GM12878 (cell line): ENCODE measurements around the gene SHROOM2. TPM values are rescaled to one million over a fixed set of nuclear protein-coding genes. Genes with fewer than 3 reads are reported as not detected.
A peak's percentile ranks its signal among the peaks of the same experiment; 100 is the strongest.

Source experiments
- ATAC-seq: fragments of 200-7000 bp; cut with Tn5 transposase; 3 replicates; pipeline ENCODE4 v1.9.1; 2020; ENCODE audit warnings: mild to moderate bottlenecking, moderate library complexity
- BruUV-seq: library from RNA; stranded (reverse); fragments of 400-500 nt; replicated peaks from 2 replicates; lab custom pipeline; 2021; lab: Mats Ljungman, UMichigan
- CTCF ChIA-PET: fragments of 300-600 bp; sonication (Branson Sonifier 250); formaldehyde crosslinking; extraction: SDS; loops from one replicate; lab custom pipeline; 2021; ENCODE audit warnings: inconsistent platforms; lab: Yijun Ruan, JAX
- POLR2A ChIA-PET: fragments of 350-600 bp; formaldehyde crosslinking; extraction: SDS; loops from one replicate; lab custom pipeline; 2021; ENCODE audit warnings: inconsistent platforms; lab: Charles Lee
- RAD21 ChIA-PET: fragments of 300-600 bp; sonication (Branson Sonifier 250); formaldehyde crosslinking; loops from one replicate; lab custom pipeline; 2023; ENCODE audit warnings: antibody characterized with exemption; ENCODE audit not compliant: unreplicated experiment; lab: Charles Lee
- SMC1A ChIA-PET: fragments of 300-600 bp; sonication (Branson Sonifier 250); formaldehyde crosslinking; loops from one replicate; lab custom pipeline; 2023; ENCODE audit not compliant: unreplicated experiment, uncharacterized antibody; lab: Charles Lee
- DNase-seq: peaks from one replicate; pipeline ENCODE4 v3.0.0-alpha.2; 2011; ENCODE audit warnings: low read depth, low spot score
- FAIRE-seq: peaks from 3 replicates; lab custom pipeline; 2011; peaks lifted over from hg19 to GRCh38; lab: Jason Lieb, UNC
- H2AFZ ChIP-seq: 2 replicates; pipeline ENCODE4 v1.6.0; 2011; ENCODE audit warnings: low read depth, low read length, control low read depth; ENCODE audit not compliant: control insufficient read depth
- H3K27ac ChIP-seq: 2 replicates; pipeline ENCODE4 v1.5.1; 2011; ENCODE audit warnings: control low read depth; ENCODE audit not compliant: control insufficient read depth, insufficient read depth
- H3K27me3 ChIP-seq, 2 experiments: replicated peaks in 1 of 2; 2 replicates each; pipeline versions ENCODE4 v1.6.0 to v1.6.1; 2011; ENCODE audit warnings: low read length in 1 of 2; ENCODE audit not compliant: control insufficient read depth in 2 of 2, insufficient read depth in 2 of 2
- H3K36me3 ChIP-seq, 2 experiments: 2 replicates each; pipeline ENCODE4 v1.5.1; 2011; ENCODE audit warnings: low read length in 1 of 2; ENCODE audit not compliant: control insufficient read depth in 2 of 2, insufficient read depth in 2 of 2
- H3K4me1 ChIP-seq: 2 replicates; pipeline ENCODE4 v1.6.1; 2011; ENCODE audit warnings: mild to moderate bottlenecking, low read length, moderate library complexity, mixed read lengths; ENCODE audit not compliant: control insufficient read depth, insufficient read depth
- H3K4me2 ChIP-seq: 2 replicates; pipeline ENCODE4 v1.6.0; 2011; ENCODE audit warnings: control low read depth; ENCODE audit not compliant: control insufficient read depth, insufficient read depth
- H3K4me3 ChIP-seq: fragments of 200-600 bp; sonication (generic); 2 replicates; pipeline ENCODE4 v1.5.1; 2016
- H3K79me2 ChIP-seq: 2 replicates; pipeline ENCODE4 v1.6.0; 2011; ENCODE audit warnings: low read length; ENCODE audit not compliant: control insufficient read depth, insufficient read depth
- H3K9ac ChIP-seq: 2 replicates; pipeline ENCODE4 v1.8.0; 2011; ENCODE audit warnings: low read length, control low read depth, mixed read lengths; ENCODE audit not compliant: control insufficient read depth, insufficient read depth
- H3K9me3 ChIP-seq: replicated peaks from 3 replicates; pipeline ENCODE4 v1.5.1; 2011; ENCODE audit warnings: mild to moderate bottlenecking, low read length; ENCODE audit not compliant: control insufficient read depth, insufficient read depth
- H4K20me1 ChIP-seq: 2 replicates; pipeline ENCODE4 v1.6.0; 2011; ENCODE audit not compliant: control insufficient read depth, insufficient read depth
- CBX3 ChIP-seq: fragments of 200-600 bp; sonication (generic); IDR thresholded peaks from 2 replicates; pipeline ENCODE4 v1.6.1; 2016; ENCODE audit warnings: low read depth, borderline replicate concordance
- CBX5 ChIP-seq: sonication (generic); IDR thresholded peaks from 2 replicates; pipeline ENCODE4 v1.6.1; 2016; ENCODE audit warnings: low read depth, moderate library complexity, mild to moderate bottlenecking, inconsistent platforms
- DPF2 ChIP-seq: fragments of 450-650 bp; IDR thresholded peaks from 2 replicates; pipeline ENCODE4 v1.6.1; 2017; ENCODE audit warnings: mild to moderate bottlenecking
- HDAC2 ChIP-seq: fragments of 200-600 bp; sonication (generic); IDR thresholded peaks from 2 replicates; pipeline ENCODE4 v1.6.1; 2017
- KDM1A ChIP-seq: fragments of 200-600 bp; sonication (generic); IDR thresholded peaks from 2 replicates; pipeline ENCODE4 v1.6.1; 2016; ENCODE audit warnings: borderline replicate concordance
- LARP7 ChIP-seq: fragments of 450-650 bp; IDR thresholded peaks from 2 replicates; pipeline ENCODE4 v1.6.1; 2017; ENCODE audit warnings: mild to moderate bottlenecking
- MLLT1 ChIP-seq: fragments of 450-650 bp; IDR thresholded peaks from 2 replicates; pipeline ENCODE4 v1.6.1; 2016; ENCODE audit warnings: mild to moderate bottlenecking
- MTA2 ChIP-seq: fragments of 450-650 bp; IDR thresholded peaks from 2 replicates; pipeline ENCODE4 v1.6.1; 2016; ENCODE audit warnings: low read depth, mild to moderate bottlenecking, moderate library complexity
- MXI1 ChIP-seq: fragments of 150-350 bp; IDR thresholded peaks from 2 replicates; pipeline ENCODE4 v1.6.1; 2011; ENCODE audit warnings: low read depth, mild to moderate bottlenecking, inconsistent platforms, low read length, improper control_type of control experiment
- PAX5 ChIP-seq: IDR thresholded peaks from 2 replicates; pipeline ENCODE4 v1.6.1; 2011; ENCODE audit warnings: low read depth, low read length, borderline replicate concordance
- POLR2AphosphoS2 ChIP-seq: IDR thresholded peaks from 2 replicates; pipeline ENCODE4 v1.6.1; 2011; ENCODE audit warnings: low read depth, mild to moderate bottlenecking, low read length, improper control_type of control experiment, moderate library complexity
- SIX5 ChIP-seq: IDR thresholded peaks from 2 replicates; pipeline ENCODE4 v1.6.1; 2011; ENCODE audit warnings: mild to moderate bottlenecking, low read depth, low read length, moderate library complexity; ENCODE audit not compliant: severe bottlenecking
- YY1 ChIP-seq: IDR thresholded peaks from 2 replicates; pipeline ENCODE4 v1.6.1; 2011; ENCODE audit warnings: low read depth, mild to moderate bottlenecking, low read length
- ZNF24 ChIP-seq: fragments of 450-650 bp; IDR thresholded peaks from 2 replicates; pipeline ENCODE4 v1.6.1; 2017; ENCODE audit warnings: antibody characterized with exemption, mild to moderate bottlenecking
- WGBS: methylation state at CpG from one replicate; pipeline ENCODE4 v1.1.6; 2016; ENCODE audit warnings: low lambda C conversion rate; ENCODE audit not compliant: insufficient replicate concordance, insufficient coverage; ENCODE audit errors: missing lambda C conversion rate; 5-methylcytosine and 5-hydroxymethylcytosine counted together
- in situ Hi-C: fragments of 300-500 bp; cut with MboI; formaldehyde crosslinking; loops from 9 replicates; pipeline ENCODE4 v1.14.3; 2018; ENCODE audit warnings: mixed read lengths
- intact Hi-C: fragments of 100-400 bp; cut with micrococcal nuclease; formaldehyde crosslinking; loops from one replicate; pipeline ENCODE4 v1.14.2; 2022; ENCODE audit not compliant: unreplicated experiment
- polyA plus RNA-seq, 11 experiments: library from polyadenylated mRNA; depleted of rRNA in 4 of 11; unstranded in 6 of 11; stranded (reverse) in 5 of 11; fragments of >200 nt; fragmentation: Nextera tagmentation in 4 of 11; fragmentation: Illumina TruSeq in 1 of 11; extraction: Ambion mirVana in 4 of 11; extraction: Trizol in 1 of 11; gene quantifications; 1 replicate in 1 of 11; 2 replicates in 10 of 11; pipeline versions ENCODE4 v1.2.1 to v1.2.3, GENCODE V29; 2011 to 2016; ENCODE audit warnings: inconsistent platforms in 2 of 11, missing spikeins in 2 of 11, low read depth in 1 of 11
- total RNA-seq, 4 experiments: library from RNA; depleted of rRNA in 3 of 4; stranded (reverse); fragments of >200 nt in 3 of 4; fragmentation: Illumina TruSeq in 1 of 4; extraction: Trizol in 1 of 4; gene quantifications; 2 replicates each; pipeline versions ENCODE4 v1.2.1 to v1.2.3, GENCODE V29; 2013 to 2021
- TF ChIP-seq, protein P1 (sequence below): fragments of 150-350 bp; IDR thresholded peaks from 2 replicates; pipeline ENCODE4 v1.6.1; 2016; ENCODE audit warnings: low read depth, low read length
- TF ChIP-seq, protein P2 (sequence below), 3 experiments: IDR thresholded peaks in 2 of 3; conservative IDR thresholded peaks in 1 of 3; 2 replicates each; pipeline ENCODE4 v1.5.1; 2011; ENCODE audit warnings: low read depth in 3 of 3, low read length in 3 of 3, mild to moderate bottlenecking in 3 of 3, control low read depth in 2 of 3, moderate library complexity in 2 of 3, inconsistent platforms in 1 of 3, mixed read lengths in 1 of 3; ENCODE audit not compliant: control insufficient read depth in 2 of 3, insufficient read depth in 1 of 3; ENCODE audit errors: extremely low read depth in 1 of 3

The SHROOM2 gene
- total and polyA plus RNA-seq, 10 of the 15 experiments (the other 5 are each of a cell fraction or from before 2014, with no cell fraction given), result under 0.01 to 0.15 (median 0.09) TPM; not detected in 2

GRCh38 chrX:9997041-9997440, 210.8 kb downstream of the SHROOM2 start (continued):
- TF ChIP-seq, protein P1, sequence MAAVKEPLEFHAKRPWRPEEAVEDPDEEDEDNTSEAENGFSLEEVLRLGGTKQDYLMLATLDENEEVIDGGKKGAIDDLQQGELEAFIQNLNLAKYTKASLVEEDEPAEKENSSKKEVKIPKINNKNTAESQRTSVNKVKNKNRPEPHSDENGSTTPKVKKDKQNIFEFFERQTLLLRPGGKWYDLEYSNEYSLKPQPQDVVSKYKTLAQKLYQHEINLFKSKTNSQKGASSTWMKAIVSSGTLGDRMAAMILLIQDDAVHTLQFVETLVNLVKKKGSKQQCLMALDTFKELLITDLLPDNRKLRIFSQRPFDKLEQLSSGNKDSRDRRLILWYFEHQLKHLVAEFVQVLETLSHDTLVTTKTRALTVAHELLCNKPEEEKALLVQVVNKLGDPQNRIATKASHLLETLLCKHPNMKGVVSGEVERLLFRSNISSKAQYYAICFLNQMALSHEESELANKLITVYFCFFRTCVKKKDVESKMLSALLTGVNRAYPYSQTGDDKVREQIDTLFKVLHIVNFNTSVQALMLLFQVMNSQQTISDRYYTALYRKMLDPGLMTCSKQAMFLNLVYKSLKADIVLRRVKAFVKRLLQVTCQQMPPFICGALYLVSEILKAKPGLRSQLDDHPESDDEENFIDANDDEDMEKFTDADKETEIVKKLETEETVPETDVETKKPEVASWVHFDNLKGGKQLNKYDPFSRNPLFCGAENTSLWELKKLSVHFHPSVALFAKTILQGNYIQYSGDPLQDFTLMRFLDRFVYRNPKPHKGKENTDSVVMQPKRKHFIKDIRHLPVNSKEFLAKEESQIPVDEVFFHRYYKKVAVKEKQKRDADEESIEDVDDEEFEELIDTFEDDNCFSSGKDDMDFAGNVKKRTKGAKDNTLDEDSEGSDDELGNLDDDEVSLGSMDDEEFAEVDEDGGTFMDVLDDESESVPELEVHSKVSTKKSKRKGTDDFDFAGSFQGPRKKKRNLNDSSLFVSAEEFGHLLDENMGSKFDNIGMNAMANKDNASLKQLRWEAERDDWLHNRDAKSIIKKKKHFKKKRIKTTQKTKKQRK, result no peak
- TF ChIP-seq MXI1 (no peak), HDAC2 (no peak), ZNF24 (no peak), MLLT1 (no peak), DPF2 (no peak), KDM1A (no peak)

- SMC1A ChIA-PET, result interaction anchor here (0.7 to 11.5 kb wide), 34 partner anchors 10 to 159 kb away, joined by 3 to 281 read pairs (median 4); partner anchors contain the start of gene CLCN4
- peak; percentile 44 for DNase-seq
- POLR2A ChIA-PET, result interaction anchor here (0.9 to 4.8 kb wide), 8 partner anchors 14 to 121 kb away, joined by 3 to 42 read pairs (median 6); no protein-coding TSS in a partner anchor
- H3K4me2 ChIP-seq, result peak overlapping the region; percentile 1; the same call in 1 of the 2 replicates
- H2AFZ ChIP-seq, result no peak overlapping the region; the same call in 1 of the 2 replicates
- peaks cover 9% of the 10 kb centered on the region for H3K4me1 ChIP-seq
- RAD21 ChIA-PET, result interaction anchor here (0.8 to 14.7 kb wide), 27 partner anchors 9 to 193 kb away, joined by 3 to 424 read pairs (median 4); no protein-coding TSS in a partner anchor
- no peaks in the 10 kb centered on the region for H3K79me2 ChIP-seq
- no peaks in the 10 kb centered on the region for H3K9me3 ChIP-seq
- in situ Hi-C loops (loop anchor here (5.0 to 25.0 kb wide), 3 partner anchors 120 to 1115 kb away; partner anchors contain the start of genes HCCS and MID1), intact Hi-C loops (loop anchor here (1.0 to 5.0 kb wide), 4 partner anchors 15 to 170 kb away; no protein-coding TSS in a partner anchor)
- BruUV-seq, result no TSS peak
- no peaks in the 10 kb centered on the region for H4K20me1 ChIP-seq
- CTCF ChIA-PET, result interaction anchor here (0.6 to 8.6 kb wide), 35 partner anchors 10 to 321 kb away, joined by 3 to 412 read pairs (median 5); no protein-coding TSS in a partner anchor
- WGBS, result 21% methylated on average over 8 of the region's 8 CpGs
- no peak for FAIRE-seq
- 0 out of 2 replicates have a peak overlapping the region, but pooled peaks have one; percentile 25 for H3K27ac ChIP-seq
- H3K27me3 ChIP-seq, result no peaks in the 10 kb centered on the region
- peak; percentile 89 for ATAC-seq
- no peak overlapping the region for H3K4me3 ChIP-seq
- no peak overlapping the region for H3K9ac ChIP-seq
- no peaks in the 10 kb centered on the region for H3K36me3 ChIP-seq
- TF ChIP-seq YY1, result no peak
- no peak for TF ChIP-seq CBX5
- TF ChIP-seq POLR2AphosphoS2, result no peak
- TF ChIP-seq SIX5, result no peak
- TF ChIP-seq LARP7, result peak; percentile 74; the same call in 1 of the 2 replicates
- TF ChIP-seq, protein P2, sequence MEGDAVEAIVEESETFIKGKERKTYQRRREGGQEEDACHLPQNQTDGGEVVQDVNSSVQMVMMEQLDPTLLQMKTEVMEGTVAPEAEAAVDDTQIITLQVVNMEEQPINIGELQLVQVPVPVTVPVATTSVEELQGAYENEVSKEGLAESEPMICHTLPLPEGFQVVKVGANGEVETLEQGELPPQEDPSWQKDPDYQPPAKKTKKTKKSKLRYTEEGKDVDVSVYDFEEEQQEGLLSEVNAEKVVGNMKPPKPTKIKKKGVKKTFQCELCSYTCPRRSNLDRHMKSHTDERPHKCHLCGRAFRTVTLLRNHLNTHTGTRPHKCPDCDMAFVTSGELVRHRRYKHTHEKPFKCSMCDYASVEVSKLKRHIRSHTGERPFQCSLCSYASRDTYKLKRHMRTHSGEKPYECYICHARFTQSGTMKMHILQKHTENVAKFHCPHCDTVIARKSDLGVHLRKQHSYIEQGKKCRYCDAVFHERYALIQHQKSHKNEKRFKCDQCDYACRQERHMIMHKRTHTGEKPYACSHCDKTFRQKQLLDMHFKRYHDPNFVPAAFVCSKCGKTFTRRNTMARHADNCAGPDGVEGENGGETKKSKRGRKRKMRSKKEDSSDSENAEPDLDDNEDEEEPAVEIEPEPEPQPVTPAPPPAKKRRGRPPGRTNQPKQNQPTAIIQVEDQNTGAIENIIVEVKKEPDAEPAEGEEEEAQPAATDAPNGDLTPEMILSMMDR (IDR thresholded peaks at IDR 0.05 in 2 of 3, conservative IDR thresholded peaks at IDR 0.05 in 1 of 3; ENCODE audit: control insufficient read depth in 2 of 3, extremely low read depth in 1 of 3, insufficient read depth in 1 of 3, low read depth in 3 of 3, low read length in 3 of 3), result peak in 1 of 3 experiments; percentile 49; a peak in 1 of 6 replicates
- peak; percentile 65; the same call in 1 of the 2 replicates for TF ChIP-seq PAX5
- peak; percentile 88 for TF ChIP-seq MTA2
- TF ChIP-seq CBX3, result no peak
These were observed 211.3 kb downstream of the SHROOM2 start for GRCh38 chrX:9997524-9997923.
